ENCODE data around the gene CNFN. TPM values are rescaled to one million over a fixed set of nuclear protein-coding genes. Genes with fewer than 3 reads are reported as not detected.
"Not testable (repeated sequence)": the region's sequence is repeated elsewhere in the genome, so short reads cannot be mapped to it uniquely, and the experiment has no call there.

The CNFN gene
- total RNA-seq, 5 donors from 2014 or later (not counting 1 experiment from before 2014, with no cell fraction given), result 1.1 TPM; not detected in 4

DNA sequence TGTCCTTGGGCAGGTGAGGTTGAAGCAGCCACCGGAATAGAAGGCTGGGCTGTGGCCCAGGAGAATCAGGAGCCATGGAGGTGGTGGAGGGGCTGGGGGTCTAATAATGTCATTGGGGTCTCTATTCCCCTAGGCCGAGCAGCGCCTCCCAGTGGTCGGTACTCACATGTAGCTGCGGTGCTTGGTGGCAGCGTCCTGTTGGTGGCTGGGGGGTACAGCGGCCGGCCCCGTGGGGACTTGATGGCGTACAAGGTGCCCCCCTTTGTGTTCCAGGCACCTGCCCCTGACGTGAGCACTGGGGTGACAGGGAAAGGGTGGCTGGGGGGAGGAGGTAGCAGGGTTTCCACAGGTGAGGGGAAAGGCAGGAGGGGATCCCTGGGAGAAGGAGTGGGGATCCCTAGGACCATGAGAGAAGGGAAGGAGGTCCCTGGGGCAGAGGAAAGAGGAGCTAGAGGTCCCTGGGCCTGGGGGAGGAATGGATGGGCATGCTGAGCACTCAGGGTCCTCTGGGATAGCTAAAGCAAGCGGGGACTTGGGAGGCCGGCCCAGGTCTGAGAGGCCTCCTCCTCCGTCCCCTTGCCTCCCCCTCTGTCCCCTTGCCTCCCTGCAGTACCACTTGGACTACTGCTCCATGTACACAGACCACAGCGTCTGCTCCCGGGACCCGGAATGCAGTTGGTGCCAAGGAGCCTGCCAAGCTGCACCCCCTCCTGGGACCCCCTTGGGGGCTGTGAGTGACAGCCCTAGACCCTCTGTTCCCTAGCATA lies 46.6 kb downstream of the CNFN start:
- H3K9me3 ChIP-seq, result no peaks in the 10 kb centered on the region
- Mint-ChIP-seq H3K27me3 (no peaks in the 10 kb centered on the region), H3K4me3 (no peak overlapping the region), H3K9me3 (no peaks in the 10 kb centered on the region), H3K36me3 (peaks cover 18% of the 10 kb centered on the region), H3K4me1 (no peaks in the 10 kb centered on the region), H3K27ac (no peak overlapping the region)
- POLR2A ChIA-PET, result no interaction called here
- no peaks in the 10 kb centered on the region for H3K27me3 ChIP-seq (replicated peaks in 1 of 2; ENCODE audit: control insufficient read depth in 2 of 2, extremely low read depth in 1 of 2, insufficient read depth in 2 of 2, low read length in 1 of 2)
- peaks cover 0 to 4% of the 10 kb centered on the region in 2 donors for H3K36me3 ChIP-seq (ENCODE audit: control insufficient read depth in 2 of 2, extremely low read depth in 1 of 2, insufficient read depth in 1 of 2, low read length in 1 of 2)
- H3K27ac ChIP-seq (ENCODE audit: low read length), result no peak overlapping the region
- ATAC-seq (replicated peaks in 1 of 4) (no peak), DNase-seq (no peak)
- CTCF ChIA-PET, result no interaction called here
- WGBS (ENCODE audit: insufficient coverage), result 95% methylated on average over 16 of the region's 17 CpGs
- no peak overlapping the region for H3K4me3 ChIP-seq (ENCODE audit: control insufficient read depth in 1 of 2, extremely low read depth in 1 of 2, low read length in 1 of 2)
- H3K4me1 ChIP-seq (ENCODE audit: control insufficient read depth in 1 of 2, extremely low read depth in 1 of 2, insufficient read depth in 2 of 2, low read length in 2 of 2), result no peaks in the 10 kb centered on the region

GRCh38 chr19:42339922-42340321 lies 50.2 kb downstream of the CNFN start:
- ATAC-seq (replicated peaks in 1 of 4); H3K27ac Mint-ChIP-seq; H3K4me1 Mint-ChIP-seq; H3K4me1 ChIP-seq (ENCODE audit: control insufficient read depth in 1 of 2, extremely low read depth in 1 of 2, insufficient read depth in 2 of 2, low read length in 2 of 2); H3K27me3 Mint-ChIP-seq; H3K36me3 ChIP-seq (ENCODE audit: control insufficient read depth in 2 of 2, extremely low read depth in 1 of 2, insufficient read depth in 1 of 2, low read length in 1 of 2); H3K9me3 ChIP-seq; H3K27ac ChIP-seq (ENCODE audit: low read length); H3K4me3 ChIP-seq (ENCODE audit: control insufficient read depth in 1 of 2, extremely low read depth in 1 of 2, low read length in 1 of 2); H3K4me3 Mint-ChIP-seq; H3K27me3 ChIP-seq (replicated peaks in 1 of 2; ENCODE audit: control insufficient read depth in 2 of 2, extremely low read depth in 1 of 2, insufficient read depth in 2 of 2, low read length in 1 of 2); DNase-seq; H3K9me3 Mint-ChIP-seq; POLR2A ChIA-PET; H3K36me3 Mint-ChIP-seq: not testable (repeated sequence)
- CTCF ChIA-PET, result interaction anchor here in 1 of 2 donors (0.6 kb wide), 1 partner anchor 295 kb away, joined by 3 read pairs; no protein-coding TSS in a partner anchor
- WGBS (ENCODE audit: insufficient coverage), result 100% methylated on average over 1 of the region's 4 CpGs

DNA sequence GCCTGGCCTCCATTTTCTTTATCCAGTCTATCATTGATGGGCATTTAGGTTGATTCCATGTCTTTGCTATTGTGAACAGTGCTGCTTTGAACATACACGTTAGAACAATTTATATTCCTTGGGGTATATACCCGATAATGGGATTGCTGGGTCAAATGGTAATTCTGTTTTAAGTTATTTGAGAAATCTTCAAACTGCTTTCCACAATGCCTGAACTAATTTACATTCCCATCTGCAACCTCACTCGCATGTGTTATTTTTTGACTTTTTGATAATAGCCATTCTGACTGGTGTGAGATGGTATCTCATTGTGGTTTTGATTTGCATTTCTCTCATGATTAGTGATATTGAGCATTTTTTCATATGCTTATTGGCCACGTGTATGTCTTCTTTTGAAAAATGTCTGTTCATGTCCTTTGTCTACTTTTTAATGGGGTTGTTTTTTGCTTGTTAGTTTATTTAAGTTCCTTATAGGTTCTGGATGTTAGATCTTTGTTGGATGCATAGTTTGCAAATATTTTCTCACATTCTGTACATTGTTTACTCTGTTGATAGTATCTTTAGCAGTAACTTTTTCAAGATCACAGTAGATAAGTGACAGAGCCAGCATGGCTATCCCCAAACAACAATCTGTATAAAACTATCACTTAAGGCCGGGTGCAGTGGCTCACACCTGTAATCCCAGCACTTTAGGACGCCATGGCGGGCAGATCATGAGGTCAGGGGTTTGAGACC lies 50.8 kb downstream of the CNFN start:
- ATAC-seq (replicated peaks in 1 of 4); H3K4me1 Mint-ChIP-seq; H3K4me1 ChIP-seq (ENCODE audit: control insufficient read depth in 1 of 2, extremely low read depth in 1 of 2, insufficient read depth in 2 of 2, low read length in 2 of 2); H3K9me3 Mint-ChIP-seq; POLR2A ChIA-PET; H3K36me3 Mint-ChIP-seq; H3K4me3 ChIP-seq (ENCODE audit: control insufficient read depth in 1 of 2, extremely low read depth in 1 of 2, low read length in 1 of 2); H3K9me3 ChIP-seq; H3K27me3 ChIP-seq (replicated peaks in 1 of 2; ENCODE audit: control insufficient read depth in 2 of 2, extremely low read depth in 1 of 2, insufficient read depth in 2 of 2, low read length in 1 of 2); H3K4me3 Mint-ChIP-seq; H3K27me3 Mint-ChIP-seq; H3K36me3 ChIP-seq (ENCODE audit: control insufficient read depth in 2 of 2, extremely low read depth in 1 of 2, insufficient read depth in 1 of 2, low read length in 1 of 2); H3K27ac Mint-ChIP-seq; DNase-seq; H3K27ac ChIP-seq (ENCODE audit: low read length): not testable (repeated sequence)
- CTCF ChIA-PET, result interaction anchor here in 1 of 2 donors (0.6 kb wide), 1 partner anchor 295 kb away, joined by 3 read pairs; no protein-coding TSS in a partner anchor
- WGBS (ENCODE audit: insufficient coverage), result 100% methylated on average over 1 of the region's 7 CpGs

Other genes with a start within 250 kb of the CNFN start
- 10 to 100 TPM; 67.6 to 82.8 (median 71.0) TPM for gene DEDD2, start 172.6 kb downstream of the CNFN start, total RNA-seq
- 10 to 100 TPM in 3 of 5 donors, 1 to 10 TPM in 2; 8.0 to 25.1 (median 23.1) TPM for gene ZNF526, start 170.0 kb downstream of the CNFN start, total RNA-seq
- gene GSK3A, start 147.7 kb downstream of the CNFN start, total RNA-seq, result 10 to 100 TPM; 21.4 to 45.8 (median 38.1) TPM
- gene ERF, start 135.2 kb downstream of the CNFN start, total RNA-seq, result 10 to 100 TPM; 35.9 to 97.3 (median 44.6) TPM
- gene CIC, start 121.0 kb downstream of the CNFN start, total RNA-seq, result 100 to 1,000 TPM in 4 of 5 donors, 10 to 100 TPM in 1; 93.9 to 110 (median 104) TPM
- gene PRR19, start 88.2 kb downstream of the CNFN start, total RNA-seq, result under 1 TPM in 4 of 5 donors, not detected in 1; 0.18 to 0.35 (median 0.27) TPM
- 10 to 100 TPM; 15.2 to 22.2 (median 19.1) TPM for gene PAFAH1B3, start 87.7 kb downstream of the CNFN start, total RNA-seq
- gene TMEM145, start 77.0 kb downstream of the CNFN start, total RNA-seq, result not detected
- gene MEGF8, start 64.7 kb downstream of the CNFN start, total RNA-seq, result 10 to 100 TPM in 2 of 5 donors, 1 to 10 TPM in 3; 5.2 to 11.4 (median 9.6) TPM
- 10 to 100 TPM; 16.2 to 44.4 (median 34.8) TPM for gene LIPE, start 37.1 kb upstream of the CNFN start, total RNA-seq
- gene CXCL17, start 52.6 kb upstream of the CNFN start, total RNA-seq, result not detected
- 10 to 100 TPM in 2 of 5 donors, 1 to 10 TPM in 3; 2.4 to 10.8 (median 9.9) TPM for gene CEACAM1, start 138.2 kb upstream of the CNFN start, total RNA-seq
- gene CEACAM8, start 204.6 kb upstream of the CNFN start, total RNA-seq, result not detected